Measurements from ENCODE around the gene APOLD1. TPM values are rescaled to one million over a fixed set of nuclear protein-coding genes. Genes with fewer than 3 reads are reported as not detected.

Gene APOLD1
- total and polyA plus RNA-seq, 2 of the 8 experiments (the other 6 are each of a cell fraction or from before 2014, with no cell fraction given): 0.12 to 0.71 TPM

DNA sequence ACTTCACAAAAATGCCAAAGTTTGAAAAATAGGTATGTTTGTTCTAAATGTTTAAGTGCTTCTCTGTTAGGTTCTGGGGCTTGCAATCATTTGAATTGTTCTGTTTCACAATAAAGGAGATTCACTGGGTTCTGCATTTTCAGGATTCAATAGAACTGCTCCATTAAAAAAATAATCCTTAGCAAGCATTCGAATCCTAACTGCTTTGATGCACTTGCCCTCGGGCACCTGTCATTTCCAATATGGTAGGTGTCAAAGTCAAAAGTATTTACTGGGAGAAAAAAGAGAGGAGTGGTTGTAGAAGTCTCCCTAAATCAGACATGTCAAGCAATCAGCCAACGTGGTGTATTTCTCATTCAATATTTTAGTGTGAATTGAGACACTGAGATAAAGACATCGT, 5.5 kb downstream of the APOLD1 start (continued):
- TF ChIP-seq, protein P1, sequence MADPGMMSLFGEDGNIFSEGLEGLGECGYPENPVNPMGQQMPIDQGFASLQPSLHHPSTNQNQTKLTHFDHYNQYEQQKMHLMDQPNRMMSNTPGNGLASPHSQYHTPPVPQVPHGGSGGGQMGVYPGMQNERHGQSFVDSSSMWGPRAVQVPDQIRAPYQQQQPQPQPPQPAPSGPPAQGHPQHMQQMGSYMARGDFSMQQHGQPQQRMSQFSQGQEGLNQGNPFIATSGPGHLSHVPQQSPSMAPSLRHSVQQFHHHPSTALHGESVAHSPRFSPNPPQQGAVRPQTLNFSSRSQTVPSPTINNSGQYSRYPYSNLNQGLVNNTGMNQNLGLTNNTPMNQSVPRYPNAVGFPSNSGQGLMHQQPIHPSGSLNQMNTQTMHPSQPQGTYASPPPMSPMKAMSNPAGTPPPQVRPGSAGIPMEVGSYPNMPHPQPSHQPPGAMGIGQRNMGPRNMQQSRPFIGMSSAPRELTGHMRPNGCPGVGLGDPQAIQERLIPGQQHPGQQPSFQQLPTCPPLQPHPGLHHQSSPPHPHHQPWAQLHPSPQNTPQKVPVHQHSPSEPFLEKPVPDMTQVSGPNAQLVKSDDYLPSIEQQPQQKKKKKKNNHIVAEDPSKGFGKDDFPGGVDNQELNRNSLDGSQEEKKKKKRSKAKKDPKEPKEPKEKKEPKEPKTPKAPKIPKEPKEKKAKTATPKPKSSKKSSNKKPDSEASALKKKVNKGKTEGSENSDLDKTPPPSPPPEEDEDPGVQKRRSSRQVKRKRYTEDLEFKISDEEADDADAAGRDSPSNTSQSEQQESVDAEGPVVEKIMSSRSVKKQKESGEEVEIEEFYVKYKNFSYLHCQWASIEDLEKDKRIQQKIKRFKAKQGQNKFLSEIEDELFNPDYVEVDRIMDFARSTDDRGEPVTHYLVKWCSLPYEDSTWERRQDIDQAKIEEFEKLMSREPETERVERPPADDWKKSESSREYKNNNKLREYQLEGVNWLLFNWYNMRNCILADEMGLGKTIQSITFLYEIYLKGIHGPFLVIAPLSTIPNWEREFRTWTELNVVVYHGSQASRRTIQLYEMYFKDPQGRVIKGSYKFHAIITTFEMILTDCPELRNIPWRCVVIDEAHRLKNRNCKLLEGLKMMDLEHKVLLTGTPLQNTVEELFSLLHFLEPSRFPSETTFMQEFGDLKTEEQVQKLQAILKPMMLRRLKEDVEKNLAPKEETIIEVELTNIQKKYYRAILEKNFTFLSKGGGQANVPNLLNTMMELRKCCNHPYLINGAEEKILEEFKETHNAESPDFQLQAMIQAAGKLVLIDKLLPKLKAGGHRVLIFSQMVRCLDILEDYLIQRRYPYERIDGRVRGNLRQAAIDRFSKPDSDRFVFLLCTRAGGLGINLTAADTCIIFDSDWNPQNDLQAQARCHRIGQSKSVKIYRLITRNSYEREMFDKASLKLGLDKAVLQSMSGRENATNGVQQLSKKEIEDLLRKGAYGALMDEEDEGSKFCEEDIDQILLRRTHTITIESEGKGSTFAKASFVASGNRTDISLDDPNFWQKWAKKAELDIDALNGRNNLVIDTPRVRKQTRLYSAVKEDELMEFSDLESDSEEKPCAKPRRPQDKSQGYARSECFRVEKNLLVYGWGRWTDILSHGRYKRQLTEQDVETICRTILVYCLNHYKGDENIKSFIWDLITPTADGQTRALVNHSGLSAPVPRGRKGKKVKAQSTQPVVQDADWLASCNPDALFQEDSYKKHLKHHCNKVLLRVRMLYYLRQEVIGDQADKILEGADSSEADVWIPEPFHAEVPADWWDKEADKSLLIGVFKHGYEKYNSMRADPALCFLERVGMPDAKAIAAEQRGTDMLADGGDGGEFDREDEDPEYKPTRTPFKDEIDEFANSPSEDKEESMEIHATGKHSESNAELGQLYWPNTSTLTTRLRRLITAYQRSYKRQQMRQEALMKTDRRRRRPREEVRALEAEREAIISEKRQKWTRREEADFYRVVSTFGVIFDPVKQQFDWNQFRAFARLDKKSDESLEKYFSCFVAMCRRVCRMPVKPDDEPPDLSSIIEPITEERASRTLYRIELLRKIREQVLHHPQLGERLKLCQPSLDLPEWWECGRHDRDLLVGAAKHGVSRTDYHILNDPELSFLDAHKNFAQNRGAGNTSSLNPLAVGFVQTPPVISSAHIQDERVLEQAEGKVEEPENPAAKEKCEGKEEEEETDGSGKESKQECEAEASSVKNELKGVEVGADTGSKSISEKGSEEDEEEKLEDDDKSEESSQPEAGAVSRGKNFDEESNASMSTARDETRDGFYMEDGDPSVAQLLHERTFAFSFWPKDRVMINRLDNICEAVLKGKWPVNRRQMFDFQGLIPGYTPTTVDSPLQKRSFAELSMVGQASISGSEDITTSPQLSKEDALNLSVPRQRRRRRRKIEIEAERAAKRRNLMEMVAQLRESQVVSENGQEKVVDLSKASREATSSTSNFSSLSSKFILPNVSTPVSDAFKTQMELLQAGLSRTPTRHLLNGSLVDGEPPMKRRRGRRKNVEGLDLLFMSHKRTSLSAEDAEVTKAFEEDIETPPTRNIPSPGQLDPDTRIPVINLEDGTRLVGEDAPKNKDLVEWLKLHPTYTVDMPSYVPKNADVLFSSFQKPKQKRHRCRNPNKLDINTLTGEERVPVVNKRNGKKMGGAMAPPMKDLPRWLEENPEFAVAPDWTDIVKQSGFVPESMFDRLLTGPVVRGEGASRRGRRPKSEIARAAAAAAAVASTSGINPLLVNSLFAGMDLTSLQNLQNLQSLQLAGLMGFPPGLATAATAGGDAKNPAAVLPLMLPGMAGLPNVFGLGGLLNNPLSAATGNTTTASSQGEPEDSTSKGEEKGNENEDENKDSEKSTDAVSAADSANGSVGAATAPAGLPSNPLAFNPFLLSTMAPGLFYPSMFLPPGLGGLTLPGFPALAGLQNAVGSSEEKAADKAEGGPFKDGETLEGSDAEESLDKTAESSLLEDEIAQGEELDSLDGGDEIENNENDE (IDR thresholded peaks at IDR 0.05; ENCODE audit: insufficient replicate concordance, low read length): no peak
- TF ChIP-seq POLR2A (IDR thresholded peaks at IDR 0.05; ENCODE audit: control extremely low read depth in 1 of 2, low read depth in 2 of 2, low read length in 2 of 2): no peak
- no peak for TF ChIP-seq KDM1A (IDR thresholded peaks at IDR 0.05; ENCODE audit: borderline replicate concordance, low read length)
- no peak for TF ChIP-seq KDM4A (IDR thresholded peaks at IDR 0.05; ENCODE audit: low read depth, low read length, severe bottlenecking)
- TF ChIP-seq HDAC6 (IDR thresholded peaks at IDR 0.05; ENCODE audit: low read depth, low read length): no peak
- TF ChIP-seq TCF12 (IDR thresholded peaks at IDR 0.05; ENCODE audit: low read depth, low read length): no peak
- no peak for TF ChIP-seq BCL11A (IDR thresholded peaks at IDR 0.05; ENCODE audit: low read depth in 2 of 2, low read length in 2 of 2)
- no peak for TF ChIP-seq CHD1 (IDR thresholded peaks at IDR 0.05; ENCODE audit: low read depth, low read length)
- TF ChIP-seq SIX5 (IDR thresholded peaks at IDR 0.05; ENCODE audit: low read depth, low read length): no peak
- TF ChIP-seq EGR1 (IDR thresholded peaks at IDR 0.05; ENCODE audit: borderline replicate concordance, low read depth, low read length): no peak
- no peak for TF ChIP-seq SP4 (IDR thresholded peaks at IDR 0.05; ENCODE audit: low read length)

All from H1 (cell line).